Erythroblast (primary cell): Measurements from ENCODE around the gene ZNF559.
"Not testable (repeated sequence)": the region's sequence is repeated elsewhere in the genome, so short reads cannot be mapped to it uniquely, and the experiment has no call there.

ENCODE experiments used
- DNase-seq, 2 experiments: peaks; one replicate each; lab custom pipeline; 2025; lab: John Stamatoyannopoulos, UW
- GATA1 ChIP-seq: IDR thresholded peaks from 2 replicates; pipeline ENCODE4 v1.6.1; 2011; ENCODE audit warnings: low read depth, mild to moderate bottlenecking, control low read depth, low read length, moderate library complexity
- POLR2A ChIP-seq: IDR thresholded peaks from 2 replicates; pipeline ENCODE4 v1.6.1; 2011; ENCODE audit warnings: mild to moderate bottlenecking, low read length

ZNF559 gene

DNA sequence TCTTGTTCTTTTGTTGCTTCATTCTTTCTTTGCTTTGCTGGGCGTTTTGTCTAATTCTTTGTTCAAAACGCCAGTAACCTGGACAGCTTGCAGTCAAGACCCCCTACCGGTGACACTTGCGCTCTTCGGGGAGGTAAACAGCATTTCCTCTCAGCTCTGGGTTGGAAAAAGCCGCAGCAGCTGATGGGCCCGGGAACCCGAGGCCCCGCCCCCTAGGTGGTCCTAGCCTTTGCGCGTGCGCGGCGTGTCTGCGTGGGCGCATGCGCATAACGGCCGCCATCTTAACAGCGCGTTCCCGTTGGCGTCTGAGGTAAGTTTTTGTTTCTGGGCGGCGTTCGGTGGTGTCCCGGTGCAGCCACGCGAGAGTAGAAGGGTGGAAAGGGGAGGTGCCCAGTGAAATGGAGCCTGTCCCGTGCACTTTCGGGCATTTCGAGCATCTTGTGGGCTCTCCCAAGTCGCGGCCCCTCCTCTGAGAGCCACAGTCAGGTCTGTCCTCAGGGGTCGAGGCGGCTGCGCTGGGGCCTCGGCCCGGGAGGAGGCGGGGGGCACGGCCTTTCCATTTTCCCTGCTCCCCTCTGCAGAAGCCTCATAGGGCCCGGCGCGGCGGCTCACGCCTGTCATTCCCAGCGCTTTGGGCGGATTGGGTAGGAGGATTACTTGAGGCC lies at the start of gene ZNF559:
TSS of gene ZNF559 (plus strand) at position 261 of the 665 bp plus-strand sequence. CDS start 14,371 bp downstream, outside the sequence.
- DNase-seq = peak; percentile 96 to 97
- TF ChIP-seq POLR2A (peak; percentile 64), GATA1 (no peak)

DNA sequence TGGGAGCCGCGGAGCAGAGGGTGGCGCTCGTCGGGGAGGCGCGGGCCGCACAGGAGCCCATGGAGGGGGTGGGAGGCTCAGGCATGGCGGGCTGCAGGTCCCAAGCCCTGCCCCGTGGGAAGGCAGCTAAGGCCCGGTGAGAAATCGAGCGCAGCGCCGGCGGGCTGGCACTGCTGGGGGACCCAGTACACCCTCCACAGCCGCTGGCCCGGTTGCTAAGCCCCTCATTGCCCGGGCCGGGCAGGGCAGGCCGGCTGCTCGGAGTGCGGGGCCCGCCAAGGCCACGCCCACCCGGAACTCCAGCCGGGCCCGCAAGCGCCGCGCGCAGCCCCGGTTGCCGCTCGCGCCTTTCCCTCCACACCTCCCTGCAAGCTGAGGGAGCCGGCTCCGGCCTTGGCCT lies 40.5 kb upstream of the ZNF559 start:
- DNase-seq = not testable (repeated sequence)

DNA sequence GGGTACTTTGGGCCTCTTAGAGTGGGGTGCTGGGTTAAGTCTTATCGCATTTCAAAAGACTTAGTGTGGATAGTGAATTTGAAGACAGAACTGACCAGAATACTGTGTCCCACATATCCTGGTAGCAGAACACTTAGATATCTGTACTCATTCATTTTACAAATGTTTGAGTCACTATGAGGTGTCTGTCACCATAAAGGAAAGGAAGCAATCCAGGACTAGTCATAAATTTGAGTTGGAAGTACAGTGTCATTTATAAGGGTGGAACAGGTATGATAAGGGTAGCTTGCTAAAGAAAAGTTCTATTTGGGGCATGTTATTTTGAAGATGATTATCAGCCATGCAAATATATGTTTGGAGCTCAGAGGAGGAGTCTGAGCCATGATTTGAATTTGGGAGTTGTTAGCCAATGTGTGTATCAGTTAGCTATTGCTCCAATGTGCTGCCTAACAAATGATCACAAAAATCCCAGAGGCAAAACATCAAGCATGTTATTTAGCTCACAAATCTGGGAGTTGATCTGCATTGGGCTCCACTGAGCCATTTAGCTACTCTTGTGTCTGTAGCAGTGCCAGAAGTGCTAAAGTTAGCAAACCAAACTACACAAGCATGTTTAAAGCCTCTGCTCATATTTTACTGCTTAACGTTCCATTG lies 34.6 kb upstream of the ZNF559 start:
- no peak for TF ChIP-seq GATA1
- TF ChIP-seq POLR2A = no peak

DNA sequence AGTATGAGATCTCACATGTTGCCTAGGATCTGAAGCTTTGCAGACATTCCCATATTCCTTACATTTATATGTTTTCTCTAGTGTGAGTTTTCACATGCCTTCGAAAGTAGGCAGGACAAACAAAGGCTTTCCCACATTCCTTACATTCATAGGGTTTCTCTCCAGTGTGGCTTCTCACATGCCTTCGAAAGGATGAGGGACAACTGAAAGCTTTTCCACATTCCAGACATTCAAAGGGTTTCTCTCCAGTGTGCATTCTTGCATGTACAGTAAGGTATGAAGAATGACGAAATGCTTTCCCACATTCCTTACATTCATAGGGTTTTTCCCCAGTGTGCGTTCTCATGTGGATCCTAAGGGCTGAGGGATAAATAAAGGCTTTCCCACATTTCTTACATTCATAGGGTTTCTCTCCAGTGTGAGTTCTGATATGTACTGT lies 28.5 kb upstream of the ZNF559 start:
- TF ChIP-seq POLR2A (no peak), GATA1 (no peak)

More for the DNA sequence above, 34.6 kb upstream of the ZNF559 start:
- no peak for DNase-seq

DNA sequence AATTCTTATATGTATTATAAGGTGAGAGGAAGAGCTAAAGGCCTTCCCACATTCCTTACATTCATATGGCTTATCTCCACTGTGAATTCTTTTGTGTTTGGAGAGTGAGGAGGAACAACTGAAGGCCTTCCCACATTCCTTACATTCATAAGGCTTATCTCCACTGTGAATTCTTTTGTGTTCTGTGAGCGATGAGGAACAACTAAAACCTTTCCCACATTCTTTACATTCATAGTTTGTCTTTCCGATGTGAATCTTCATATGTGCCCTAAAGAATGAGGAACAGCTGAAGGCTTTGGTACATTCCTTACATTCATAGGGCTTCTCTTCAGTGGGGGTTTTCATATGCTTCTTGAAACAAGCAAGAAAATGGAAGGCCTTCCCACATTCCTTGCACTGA lies 27.6 kb upstream of the ZNF559 start:
- DNase-seq = no peak
- no peak for TF ChIP-seq POLR2A

More for the DNA sequence above, 28.5 kb upstream of the ZNF559 start:
- DNase-seq = no peak

DNA sequence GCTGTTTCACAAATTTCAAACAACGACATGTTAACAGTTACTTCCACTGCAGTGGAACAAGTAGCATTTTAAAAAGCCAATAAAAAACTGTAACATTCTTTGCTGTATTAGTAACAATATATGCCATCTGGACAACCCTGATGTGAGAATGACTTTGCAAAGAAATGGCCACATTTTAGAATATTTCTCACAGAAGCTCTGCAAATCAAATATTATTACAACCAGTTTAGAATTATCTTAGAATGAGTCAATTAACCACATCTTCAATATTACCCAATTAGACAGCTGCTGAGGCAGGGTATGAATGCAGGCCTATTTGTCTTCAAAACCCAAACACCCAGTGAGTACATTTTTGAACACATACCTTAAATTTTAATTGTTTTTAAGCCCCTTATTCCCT lies 17.5 kb upstream of the ZNF559 start:
- DNase-seq = no peak
- no peak for TF ChIP-seq GATA1
- TF ChIP-seq POLR2A = no peak

DNA sequence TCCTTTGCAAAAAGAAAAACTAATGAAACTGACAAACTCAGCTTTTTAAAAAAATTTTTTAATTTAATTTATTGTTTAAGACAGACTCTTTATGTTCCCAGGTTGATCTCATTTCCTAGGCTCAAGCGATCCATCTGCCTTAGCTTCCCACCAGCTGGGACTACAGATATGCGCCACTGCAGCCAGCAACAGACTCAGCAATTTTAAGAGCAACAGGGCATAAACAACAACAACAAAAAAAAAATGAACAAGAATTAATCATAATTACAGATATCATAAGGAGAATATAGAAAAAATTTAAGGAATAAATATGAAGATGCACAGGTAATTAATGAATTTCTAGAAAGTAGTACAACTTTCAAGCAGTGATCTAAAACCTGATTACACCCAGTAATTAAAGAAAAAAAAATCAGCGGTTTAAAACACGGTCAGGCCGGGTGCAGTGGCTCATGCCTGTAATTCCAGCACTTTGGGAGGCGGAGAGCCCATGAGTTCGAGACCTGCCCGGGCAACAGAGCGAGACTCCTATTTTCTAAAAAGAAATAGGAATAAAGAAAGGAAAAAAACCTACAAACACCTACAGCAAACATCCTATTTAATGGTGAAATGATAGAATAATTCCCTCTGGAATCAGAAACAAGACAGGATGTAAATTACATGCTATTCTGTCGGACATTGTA lies 15.7 kb upstream of the ZNF559 start:
- no peak for DNase-seq
- TF ChIP-seq POLR2A (no peak), GATA1 (no peak)

DNA sequence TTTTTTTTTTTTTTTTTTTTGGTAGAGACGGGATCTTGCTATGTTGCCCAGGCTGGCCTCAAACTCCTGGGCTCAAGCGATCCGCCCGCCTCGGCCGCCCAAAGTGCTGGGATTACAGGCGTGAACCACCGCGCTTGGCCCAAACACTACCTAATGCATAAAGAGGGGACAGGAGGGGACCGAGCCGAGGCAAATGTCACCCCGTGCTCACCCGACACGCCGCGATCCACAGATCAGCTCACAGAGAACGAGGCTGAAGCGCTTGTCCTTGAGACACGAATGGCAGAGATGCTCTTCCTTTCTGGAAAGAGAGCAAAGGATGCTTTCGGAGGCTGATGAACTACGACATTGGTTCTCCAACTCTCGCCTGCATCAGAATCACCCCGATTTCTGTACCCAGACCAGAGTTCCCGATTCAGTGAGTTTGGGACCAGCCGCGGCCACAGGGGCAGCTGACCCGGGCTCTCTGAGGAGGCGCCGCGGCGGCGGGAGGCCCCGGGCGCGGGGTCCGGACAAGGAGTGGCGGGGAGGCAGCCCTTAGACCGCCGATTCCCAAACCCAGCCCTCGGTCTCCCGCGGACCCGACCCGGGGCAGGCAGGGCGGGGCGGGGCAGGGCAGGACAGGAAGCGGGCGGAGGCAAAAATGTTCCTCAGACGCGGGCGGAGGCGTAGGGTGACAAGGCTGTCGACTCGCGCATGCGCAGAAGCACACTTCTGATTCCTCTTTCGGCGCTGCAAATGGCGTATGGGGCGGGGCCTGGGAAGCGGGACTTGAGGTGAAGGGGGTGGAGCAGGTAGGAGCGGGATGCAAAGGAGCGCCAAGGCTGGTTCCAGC lies 14.6 kb upstream of the ZNF559 start, which contains the start of gene ZNF699:
TSS of gene ZNF699 (minus strand) at position 700 of the 835 bp plus-strand sequence. CDS start 4,719 bp downstream, outside the sequence.
- TF ChIP-seq GATA1 (no peak), POLR2A (peak; percentile 61)
- DNase-seq = peak; percentile 97 to 98

DNA sequence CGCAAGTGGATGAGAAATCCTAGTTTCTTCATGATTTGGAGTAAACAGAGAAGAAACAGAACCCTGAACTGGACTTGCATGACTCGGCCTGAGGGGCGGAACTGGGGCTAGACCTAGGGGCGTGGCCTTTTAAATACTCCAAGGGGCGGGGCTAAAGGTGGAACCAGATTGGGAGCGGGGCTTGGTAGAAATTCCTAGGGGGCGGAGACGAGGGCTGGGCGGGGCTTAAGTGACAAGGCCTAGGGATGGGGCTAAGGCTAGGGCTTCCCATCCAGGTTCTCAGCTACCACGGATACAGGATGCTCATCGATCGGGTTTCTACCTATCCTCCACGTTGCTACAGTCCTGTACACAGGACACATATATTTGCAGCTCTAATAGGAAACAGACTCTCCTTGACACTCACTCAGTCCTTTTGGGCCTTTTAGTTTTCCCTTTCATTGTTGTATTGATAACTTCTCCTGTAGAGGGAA lies 14.0 kb upstream of the ZNF559 start:
- TF ChIP-seq GATA1 (no peak), POLR2A (no peak)

DNA sequence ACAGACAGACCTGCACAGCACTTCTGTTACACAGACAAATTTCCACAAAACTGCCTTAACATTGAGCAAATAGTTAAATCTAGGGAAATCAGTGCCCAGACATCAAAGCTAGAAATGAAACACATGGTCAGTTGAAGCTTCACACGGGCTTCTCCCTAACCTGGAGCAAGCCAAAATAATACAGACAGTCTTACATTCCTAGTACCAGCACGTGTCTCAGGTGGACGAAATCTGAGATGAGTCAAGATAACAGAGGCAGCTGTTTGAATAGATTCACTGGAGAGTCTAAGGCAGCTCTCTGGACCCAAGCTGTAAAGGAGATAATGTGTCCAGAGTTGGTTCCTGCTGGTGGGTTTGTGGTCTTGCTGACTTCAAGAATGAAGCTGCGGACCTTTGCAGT lies 10.2 kb upstream of the ZNF559 start:
- TF ChIP-seq GATA1 (no peak), POLR2A (no peak)
- DNase-seq = no peak

More for the DNA sequence above, 14.0 kb upstream of the ZNF559 start:
- no peak for DNase-seq

DNA sequence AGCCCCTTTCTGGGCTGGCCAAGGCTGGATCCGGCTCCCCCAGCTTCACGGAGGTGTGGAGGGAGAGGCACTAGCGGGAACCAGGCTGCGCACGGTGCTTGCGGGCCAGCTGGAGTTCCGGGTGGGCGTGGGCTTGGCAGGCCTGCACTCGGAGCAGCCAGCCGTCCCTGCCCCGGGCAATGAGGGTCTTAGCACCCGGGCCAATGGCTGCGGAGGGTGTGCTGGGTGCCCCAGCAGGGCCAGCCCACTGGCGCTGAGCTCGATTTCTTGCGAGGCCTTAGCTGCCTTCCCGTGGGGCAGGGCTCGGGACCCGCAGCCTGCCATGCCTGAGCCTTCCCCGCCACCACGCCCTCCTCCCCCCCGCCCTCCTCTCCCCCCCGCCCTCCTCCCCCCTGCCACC lies 2.6 kb upstream of the ZNF559 start:
- no peak for TF ChIP-seq POLR2A
- TF ChIP-seq GATA1 = no peak

DNA sequence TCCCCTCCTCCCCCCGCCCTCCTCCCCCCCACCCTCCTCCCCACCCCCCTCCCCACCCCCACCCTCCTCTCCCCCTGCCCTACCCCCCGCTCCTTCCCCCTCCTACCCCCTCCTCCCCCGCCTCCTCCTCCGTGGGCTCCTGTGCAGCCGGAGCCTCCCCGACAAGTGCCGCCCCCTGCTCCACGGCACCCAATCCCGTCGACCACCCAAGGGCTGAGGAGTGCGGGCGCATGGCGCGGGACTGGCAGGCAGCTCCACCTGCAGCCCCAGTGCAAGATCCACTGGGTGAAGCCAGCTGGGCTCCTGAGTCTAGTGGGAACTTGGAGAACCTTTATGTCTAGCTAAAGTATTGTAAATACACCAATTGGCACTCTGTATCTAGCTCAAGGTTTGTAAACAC lies 2.2 kb upstream of the ZNF559 start:
- DNase-seq = not testable (repeated sequence)

More for the DNA sequence above, 2.6 kb upstream of the ZNF559 start:
- no peak for DNase-seq

DNA sequence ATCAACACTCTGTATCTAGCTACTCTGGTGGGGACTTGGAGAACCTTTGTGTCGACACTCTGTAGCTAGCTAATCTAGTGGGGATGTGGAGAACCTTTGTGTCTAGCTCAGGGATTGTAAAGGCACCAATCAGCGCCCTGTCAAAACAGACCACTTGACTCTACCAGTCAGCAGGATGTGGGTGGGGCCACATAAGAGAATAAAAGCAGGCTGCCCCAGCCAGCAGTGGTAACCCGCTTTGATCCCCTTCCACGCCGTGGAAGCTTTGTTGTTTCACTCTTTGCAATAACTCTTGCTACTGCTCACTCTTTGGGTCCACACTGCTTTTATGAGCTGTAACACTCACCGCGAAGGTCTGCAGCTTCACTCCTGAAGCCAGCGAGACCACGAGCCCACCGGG lies 1.8 kb upstream of the ZNF559 start:
- DNase-seq = not testable (repeated sequence)
